NCI-H2081 (cell line): ENCODE measurements around the gene MYL2.
A peak's percentile ranks its signal among the peaks of the same experiment; 100 is the strongest.
"Not testable (repeated sequence)": the region's sequence is repeated elsewhere in the genome, so short reads cannot be mapped to it uniquely, and the experiment has no call there.

Source experiments
- DNase-seq, 2 experiments: peaks; one replicate each; lab custom pipeline; 2025; lab: John Stamatoyannopoulos, UW

The MYL2 gene

GRCh38 chr12:110920324-110920910, at the start of gene MYL2:
MYL2 (minus strand) TSS chr12:110920579; CDS start chr12:110920529, 50 bp downstream.
- DNase-seq, result no peak

GRCh38 chr12:110966081-110966760, 45.8 kb upstream of the MYL2 start:
- DNase-seq, result no peak

- no peak for DNase-seq
Observed at GRCh38 chr12:110965574-110965973, 45.2 kb upstream of the MYL2 start.

- no peak for DNase-seq
Observed at GRCh38 chr12:110960795-110961194, 40.4 kb upstream of the MYL2 start.

GRCh38 chr12:110957652-110958051, 37.3 kb upstream of the MYL2 start:
- peak in 1 of 2 experiments; percentile 2 for DNase-seq

GRCh38 chr12:110957159-110957558, 36.8 kb upstream of the MYL2 start:
- no peak for DNase-seq

GRCh38 chr12:110950867-110951266, 30.5 kb upstream of the MYL2 start:
- DNase-seq, result not testable (repeated sequence)

GRCh38 chr12:110950466-110950865, 30.1 kb upstream of the MYL2 start:
- DNase-seq, result not testable (repeated sequence)

GRCh38 chr12:110948041-110948440, 27.7 kb upstream of the MYL2 start:
- DNase-seq, result no peak

GRCh38 chr12:110943373-110943772, 23.0 kb upstream of the MYL2 start:
- no peak for DNase-seq

- DNase-seq, result no peak
Observed at GRCh38 chr12:110941391-110941790, 21.0 kb upstream of the MYL2 start.

GRCh38 chr12:110940933-110941332, 20.6 kb upstream of the MYL2 start:
- no peak for DNase-seq

GRCh38 chr12:110940296-110940695, 19.9 kb upstream of the MYL2 start:
- no peak for DNase-seq

GRCh38 chr12:110937104-110937641, 16.8 kb upstream of the MYL2 start:
- peak; percentile 30 to 39 for DNase-seq

GRCh38 chr12:110936367-110937103, 16.2 kb upstream of the MYL2 start:
- no peak for DNase-seq

- DNase-seq, result no peak
Observed at GRCh38 chr12:110935588-110935987, 15.2 kb upstream of the MYL2 start.

- no peak for DNase-seq
Observed at GRCh38 chr12:110934093-110934852, 13.9 kb upstream of the MYL2 start.

GRCh38 chr12:110933326-110933974, 13.1 kb upstream of the MYL2 start:
- no peak for DNase-seq

- no peak for DNase-seq
Observed at GRCh38 chr12:110932046-110932445, 11.7 kb upstream of the MYL2 start.

- no peak for DNase-seq
Observed at GRCh38 chr12:110931315-110931728, 10.9 kb upstream of the MYL2 start.
